H9 (cell line): ENCODE results near the gene ANKRD13B. TPM values are rescaled to one million over a fixed set of nuclear protein-coding genes. Genes with fewer than 3 reads are reported as not detected.

ENCODE experiments used
- DNase-seq: peaks from one replicate; pipeline ENCODE4 v3.0.0-alpha.2; 2017
- H2AFZ ChIP-seq: one replicate; pipeline ENCODE4 v1.6.1; 2013; ENCODE audit warnings: mild to moderate bottlenecking, low read length, control low read depth, moderate library complexity
- H2AK5ac ChIP-seq: 2 replicates; pipeline ENCODE4 v1.6.1; 2013; ENCODE audit warnings: low read length, control low read depth, mixed read lengths; ENCODE audit not compliant: insufficient read length
- H2BK120ac ChIP-seq: one replicate; pipeline ENCODE4 v1.6.1; 2013; ENCODE audit warnings: low read depth, mild to moderate bottlenecking, low read length, control low read depth, inconsistent platforms; ENCODE audit not compliant: poor library complexity, severe bottlenecking
- H2BK12ac ChIP-seq: 2 replicates; pipeline ENCODE4 v1.6.1; 2013; ENCODE audit warnings: low read length, control low read depth, mixed read lengths, low read depth; ENCODE audit not compliant: insufficient read length
- H2BK15ac ChIP-seq: 2 replicates; pipeline ENCODE4 v1.6.1; 2013; ENCODE audit warnings: low read depth, low read length, control low read depth
- H2BK20ac ChIP-seq: one replicate; pipeline ENCODE4 v1.6.1; 2013; ENCODE audit warnings: low read depth, mild to moderate bottlenecking, low read length, control low read depth, inconsistent platforms; ENCODE audit not compliant: poor library complexity, severe bottlenecking
- H2BK5ac ChIP-seq: 2 replicates; pipeline ENCODE4 v1.6.1; 2013; ENCODE audit warnings: low read length, control low read depth, mixed read lengths; ENCODE audit not compliant: insufficient read length
- H3K14ac ChIP-seq: 2 replicates; pipeline ENCODE4 v1.6.1; 2013; ENCODE audit warnings: low read length, control low read depth; ENCODE audit not compliant: insufficient read depth
- H3K18ac ChIP-seq: 2 replicates; pipeline ENCODE4 v1.6.1; 2013; ENCODE audit warnings: low read depth, mild to moderate bottlenecking, mixed read lengths, low read length, control low read depth; ENCODE audit not compliant: insufficient read length
- H3K23ac ChIP-seq: 2 replicates; pipeline ENCODE4 v1.6.1; 2013; ENCODE audit warnings: low read length, control low read depth, mixed read lengths, low read depth; ENCODE audit not compliant: insufficient read length
- H3K23me2 ChIP-seq: 2 replicates; pipeline ENCODE4 v1.6.1; 2013; ENCODE audit warnings: low read depth, mild to moderate bottlenecking, mixed read lengths, low read length, control low read depth; ENCODE audit not compliant: insufficient read length, poor library complexity, severe bottlenecking
- H3K27ac ChIP-seq: 2 replicates; pipeline ENCODE4 v1.5.1; 2013; ENCODE audit warnings: low read length, control low read depth, mixed read lengths, low read depth; ENCODE audit not compliant: insufficient read length
- H3K27me3 ChIP-seq: 2 replicates; pipeline ENCODE4 v1.6.1; 2013; ENCODE audit warnings: low read length, control low read depth, inconsistent platforms; ENCODE audit not compliant: insufficient read depth
- H3K4ac ChIP-seq: 2 replicates; pipeline ENCODE4 v1.6.1; 2013; ENCODE audit warnings: low read depth, mild to moderate bottlenecking, control low read depth, inconsistent platforms, low read length, moderate library complexity
- H3K4me1 ChIP-seq: 2 replicates; pipeline ENCODE4 v1.6.1; 2013; ENCODE audit warnings: low read length, control low read depth, inconsistent platforms; ENCODE audit not compliant: insufficient read depth
- H3K4me2 ChIP-seq: 2 replicates; pipeline ENCODE4 v1.6.1; 2013; ENCODE audit warnings: low read length, control low read depth, mixed read lengths; ENCODE audit not compliant: insufficient read length, insufficient read depth
- H3K56ac ChIP-seq: 2 replicates; pipeline ENCODE4 v1.6.1; 2013; ENCODE audit warnings: low read depth, mild to moderate bottlenecking, mixed read lengths, low read length, control low read depth; ENCODE audit not compliant: insufficient read length
- H3K79me1 ChIP-seq: 2 replicates; pipeline ENCODE4 v1.6.1; 2013; ENCODE audit warnings: low read depth, mild to moderate bottlenecking, moderate library complexity, low read length, control low read depth, inconsistent platforms; ENCODE audit not compliant: insufficient read depth, poor library complexity, severe bottlenecking
- H3K79me2 ChIP-seq: 2 replicates; pipeline ENCODE4 v1.6.1; 2013; ENCODE audit warnings: low read length, control low read depth, inconsistent platforms; ENCODE audit not compliant: insufficient read depth
- H3K9ac ChIP-seq: 2 replicates; pipeline ENCODE4 v1.6.1; 2013; ENCODE audit warnings: low read length, control low read depth, mixed read lengths; ENCODE audit not compliant: insufficient read length; ENCODE audit errors: extremely low read depth
- H3K9me3 ChIP-seq: one replicate; pipeline ENCODE4 v1.6.1; 2013; ENCODE audit warnings: low read depth, low read length, inconsistent platforms; ENCODE audit not compliant: control insufficient read depth
- H3T11ph ChIP-seq: one replicate; pipeline ENCODE4 v1.6.1; 2013; ENCODE audit warnings: mild to moderate bottlenecking, low read length, control low read depth, inconsistent platforms
- H4K20me1 ChIP-seq: one replicate; pipeline ENCODE4 v1.6.1; 2013; ENCODE audit not compliant: control insufficient read depth, insufficient read length, insufficient read depth
- H4K5ac ChIP-seq: 2 replicates; pipeline ENCODE4 v1.6.1; 2013; ENCODE audit warnings: low read depth, mild to moderate bottlenecking, mixed read lengths, low read length, control low read depth; ENCODE audit not compliant: insufficient read length
- H4K8ac ChIP-seq: replicated peaks from 2 replicates; pipeline ENCODE4 v1.6.1; 2013; ENCODE audit warnings: low read length, control low read depth, mixed read lengths, low read depth; ENCODE audit not compliant: insufficient read length
- H4K91ac ChIP-seq: 2 replicates; pipeline ENCODE4 v1.6.1; 2013; ENCODE audit warnings: low read depth, mild to moderate bottlenecking, moderate library complexity, mixed read lengths, low read length, control low read depth; ENCODE audit not compliant: insufficient read length
- H3K27ac Mint-ChIP-seq, 3 experiments: 2 replicates in 2 of 3; 3 replicates in 1 of 3; pipeline ENCODE4 v1.8.0; 2020 to 2021; ENCODE audit warnings: mixed read lengths in 3 of 3, mild to moderate bottlenecking in 1 of 3, moderate library complexity in 1 of 3
- H3K27me3 Mint-ChIP-seq: 2 replicates; pipeline ENCODE4 v1.8.0; 2021; ENCODE audit warnings: low read depth, mild to moderate bottlenecking, moderate library complexity, mixed read lengths
- H3K36me3 Mint-ChIP-seq, 3 experiments: 2 replicates in 2 of 3; 3 replicates in 1 of 3; pipeline ENCODE4 v1.8.0; 2020 to 2021; ENCODE audit warnings: low read depth in 3 of 3, mixed read lengths in 3 of 3; ENCODE audit not compliant: insufficient read depth in 1 of 3
- H3K4me1 Mint-ChIP-seq, 2 experiments: 2 replicates each; pipeline ENCODE4 v1.8.0; 2020; ENCODE audit warnings: mixed read lengths in 2 of 2
- H3K4me3 Mint-ChIP-seq, 2 experiments: 2 replicates in 1 of 2; 3 replicates in 1 of 2; pipeline ENCODE4 v1.8.0; 2020 to 2021; ENCODE audit warnings: mild to moderate bottlenecking in 2 of 2, mixed read lengths in 2 of 2, moderate library complexity in 1 of 2
- H3K9me3 Mint-ChIP-seq, 2 experiments: 2 replicates in 1 of 2; 3 replicates in 1 of 2; pipeline ENCODE4 v1.8.0; 2020; ENCODE audit warnings: mild to moderate bottlenecking in 2 of 2, mixed read lengths in 2 of 2, moderate library complexity in 1 of 2
- WGBS: extraction: QIAGEN DNeasy Blood & Tissue Kit; methylation state at CpG from one replicate; pipeline ENCODE4 v1.1.7; 2013; ENCODE audit warnings: missing lambda C conversion rate, low lambda C conversion rate, mixed read lengths; ENCODE audit not compliant: insufficient read length; ENCODE audit errors: extremely low coverage; 5-methylcytosine and 5-hydroxymethylcytosine counted together
- total RNA-seq: library from RNA; stranded (reverse); gene quantifications from 2 replicates; pipeline ENCODE4 v1.2.1, GENCODE V29; 2021
- TF ChIP-seq, protein P1 (sequence below): fragments of 200-600 bp; sonication (generic); conservative IDR thresholded peaks from 3 replicates; pipeline ENCODE4 v1.8.0; 2021; ENCODE audit warnings: antibody characterized with exemption, mild to moderate bottlenecking

ANKRD13B gene
- total RNA-seq, 1 experiment from 2014 or later, result 24.2 TPM

DNA sequence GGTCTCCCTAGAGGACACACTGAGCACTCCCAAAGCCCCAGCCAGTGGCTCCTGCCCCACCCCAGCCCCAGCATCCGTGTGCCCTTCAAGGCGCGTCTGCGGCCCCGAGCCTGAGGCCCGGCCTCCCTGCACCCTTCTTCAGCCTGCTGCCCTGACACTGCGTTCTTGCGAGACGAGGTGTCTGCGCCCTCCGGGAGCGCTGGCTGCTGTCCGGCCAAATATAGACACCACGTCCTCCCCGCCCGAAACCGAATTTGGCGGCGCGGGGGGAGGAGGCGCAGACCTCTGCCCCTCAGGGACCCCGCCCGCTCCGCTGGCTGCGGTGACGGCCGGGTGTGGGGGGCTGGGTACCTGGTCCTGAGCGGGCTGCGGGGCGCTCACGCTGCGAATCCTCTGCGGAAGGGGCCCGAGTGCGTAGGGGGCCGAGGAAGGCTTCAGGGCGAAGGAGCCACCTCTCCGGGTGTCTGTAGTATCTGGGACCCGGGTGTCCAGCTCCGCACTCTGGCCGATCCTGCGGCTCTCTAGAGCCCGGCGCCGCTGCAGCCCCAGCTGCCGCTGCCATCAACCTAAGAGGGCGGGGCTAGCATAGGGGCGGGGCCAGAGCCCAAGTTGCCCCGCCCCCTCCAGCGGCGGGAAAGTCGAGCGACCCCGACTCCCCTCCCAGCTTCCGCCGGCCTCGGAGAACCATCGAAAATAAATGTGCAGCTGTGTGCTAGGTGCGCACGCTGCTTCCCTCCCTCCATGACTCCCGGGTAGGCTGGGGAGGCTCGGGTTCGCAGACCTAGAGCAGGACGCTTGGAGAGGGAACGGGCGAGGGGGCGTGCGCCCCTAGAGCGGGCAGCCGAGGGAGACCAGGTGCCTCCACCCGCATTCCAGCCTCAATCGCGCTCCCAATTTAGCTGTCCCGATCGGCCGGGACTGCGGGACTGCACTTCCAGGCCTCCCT is 29.7 kb downstream of the ANKRD13B start, which contains the start of gene CORO6:
TSS of gene CORO6 (minus strand) at position 576 of the 946 bp plus-strand sequence. CDS start 1,491 bp downstream, outside the sequence.
- Histone ChIP-seq H3K4me1 (peaks cover 5% of the 10 kb centered on the region; the same call in 1 of the 2 replicates), H3K18ac (peak within 1 kb of the TSS; percentile 94), H2BK12ac (no peak within 1 kb of the TSS), H3K9me3 (no peaks in the 10 kb centered on the region), H4K91ac (no peak within 1 kb of the TSS), H4K8ac (no peak within 1 kb of the TSS), H3K23me2 (peaks cover 11% of the 10 kb centered on the region), H3K27me3 (no peaks in the 10 kb centered on the region; the same call in 1 of the 2 replicates), H3K79me2 (no peaks in the 10 kb centered on the region), H2AFZ (no peak within 1 kb of the TSS), H4K5ac (no peak within 1 kb of the TSS), H3T11ph (no peak within 1 kb of the TSS), H3K79me1 (no peaks in the 10 kb centered on the region), H3K14ac (peak within 1 kb of the TSS; percentile 92), H3K9ac (peak within 1 kb of the TSS; percentile 71), H3K27ac (no peak within 1 kb of the TSS), H4K20me1 (no peaks in the 10 kb centered on the region), H3K4me2 (peak within 1 kb of the TSS; percentile 44), H3K23ac (no peak within 1 kb of the TSS), H2BK15ac (no peak within 1 kb of the TSS), H3K56ac (no peak within 1 kb of the TSS), H2BK20ac (no peak within 1 kb of the TSS), H3K4ac (no peak within 1 kb of the TSS), H2BK5ac (no peak within 1 kb of the TSS), H2BK120ac (no peak within 1 kb of the TSS), H2AK5ac (no peak within 1 kb of the TSS)
- H3K4me3 Mint-ChIP-seq, result peak within 1 kb of the TSS; percentile 74 to 84
- peaks cover 37 to 55% of the 10 kb centered on the region in 2 experiments for H3K4me1 Mint-ChIP-seq
- H3K36me3 Mint-ChIP-seq, result no peaks in the 10 kb centered on the region
- DNase-seq, result peak; percentile 92
- TF ChIP-seq, protein P1, sequence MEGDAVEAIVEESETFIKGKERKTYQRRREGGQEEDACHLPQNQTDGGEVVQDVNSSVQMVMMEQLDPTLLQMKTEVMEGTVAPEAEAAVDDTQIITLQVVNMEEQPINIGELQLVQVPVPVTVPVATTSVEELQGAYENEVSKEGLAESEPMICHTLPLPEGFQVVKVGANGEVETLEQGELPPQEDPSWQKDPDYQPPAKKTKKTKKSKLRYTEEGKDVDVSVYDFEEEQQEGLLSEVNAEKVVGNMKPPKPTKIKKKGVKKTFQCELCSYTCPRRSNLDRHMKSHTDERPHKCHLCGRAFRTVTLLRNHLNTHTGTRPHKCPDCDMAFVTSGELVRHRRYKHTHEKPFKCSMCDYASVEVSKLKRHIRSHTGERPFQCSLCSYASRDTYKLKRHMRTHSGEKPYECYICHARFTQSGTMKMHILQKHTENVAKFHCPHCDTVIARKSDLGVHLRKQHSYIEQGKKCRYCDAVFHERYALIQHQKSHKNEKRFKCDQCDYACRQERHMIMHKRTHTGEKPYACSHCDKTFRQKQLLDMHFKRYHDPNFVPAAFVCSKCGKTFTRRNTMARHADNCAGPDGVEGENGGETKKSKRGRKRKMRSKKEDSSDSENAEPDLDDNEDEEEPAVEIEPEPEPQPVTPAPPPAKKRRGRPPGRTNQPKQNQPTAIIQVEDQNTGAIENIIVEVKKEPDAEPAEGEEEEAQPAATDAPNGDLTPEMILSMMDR, result no peak; the same call in 2 of the 3 replicates
- H3K27me3 Mint-ChIP-seq, result peaks cover 58% of the 10 kb centered on the region
- H3K27ac Mint-ChIP-seq, result peak within 1 kb of the TSS in 2 of 3 experiments; percentile 57 to 75; a peak in 4 of 7 replicates
- WGBS, result no CpG with 5 or more reads among the region's 77 CpGs
- no peaks in the 10 kb centered on the region for H3K9me3 Mint-ChIP-seq
